Keratinocyte (primary cell): ENCODE data around the gene TENM4. TPM values are rescaled to one million over a fixed set of nuclear protein-coding genes. Genes with fewer than 3 reads are reported as not detected.

ENCODE experiments used
- DNase-seq: peaks from one replicate; pipeline ENCODE4 v3.0.0-alpha.2; 2011; ENCODE audit warnings: low read depth, missing footprints, low spot score
- FAIRE-seq: peaks from 2 replicates; lab custom pipeline; 2011; peaks lifted over from hg19 to GRCh38; lab: Jason Lieb, UNC
- H2AFZ ChIP-seq: 2 replicates; pipeline ENCODE4 v1.6.0; 2012; ENCODE audit warnings: low read length, control low read depth, inconsistent platforms; ENCODE audit not compliant: control insufficient read depth
- H3K27ac ChIP-seq: 2 replicates; pipeline ENCODE4 v1.5.1; 2011; ENCODE audit warnings: low read length; ENCODE audit not compliant: control insufficient read depth, insufficient read depth
- H3K27me3 ChIP-seq: 3 replicates; pipeline ENCODE4 v1.6.0; 2011; ENCODE audit warnings: low read length; ENCODE audit not compliant: control insufficient read depth, insufficient read depth; ENCODE audit errors: extremely low read depth
- H3K36me3 ChIP-seq, 2 experiments: 2 replicates in 1 of 2; 3 replicates in 1 of 2; pipeline ENCODE4 v1.5.1; 2011; ENCODE audit warnings: low read length in 2 of 2, mild to moderate bottlenecking in 1 of 2; ENCODE audit not compliant: control insufficient read depth in 2 of 2, insufficient read depth in 2 of 2; ENCODE audit errors: extremely low read depth in 1 of 2
- H3K4me1 ChIP-seq: 3 replicates; pipeline ENCODE4 v1.5.1; 2011; ENCODE audit warnings: low read length; ENCODE audit not compliant: control insufficient read depth, insufficient read depth; ENCODE audit errors: extremely low read depth
- H3K4me2 ChIP-seq: 3 replicates; pipeline ENCODE4 v1.6.0; 2011; ENCODE audit warnings: low read depth, low read length; ENCODE audit not compliant: control insufficient read depth, insufficient read depth; ENCODE audit errors: extremely low read depth
- H3K4me3 ChIP-seq, 3 experiments: fragments of 200-600 bp in 1 of 3; sonication (generic) in 1 of 3; 2 replicates in 2 of 3; 3 replicates in 1 of 3; pipeline ENCODE4 v1.5.1; 2011 to 2016; ENCODE audit warnings: low read length in 3 of 3, mild to moderate bottlenecking in 3 of 3, control low read depth in 2 of 3, inconsistent platforms in 1 of 3, low read depth in 1 of 3, mixed read lengths in 1 of 3, mixed run types in 1 of 3, moderate library complexity in 1 of 3; ENCODE audit not compliant: control insufficient read depth in 2 of 3, insufficient read depth in 2 of 3; ENCODE audit errors: extremely low read depth in 1 of 3
- H3K79me2 ChIP-seq: 2 replicates; pipeline ENCODE4 v1.6.0; 2012; ENCODE audit warnings: low read length; ENCODE audit not compliant: control insufficient read depth, insufficient read depth
- H3K9ac ChIP-seq: 3 replicates; pipeline ENCODE4 v1.6.0; 2011; ENCODE audit warnings: low read length; ENCODE audit not compliant: control insufficient read depth, insufficient read depth; ENCODE audit errors: extremely low read depth
- H3K9me1 ChIP-seq: 3 replicates; pipeline ENCODE4 v1.6.0; 2011; ENCODE audit warnings: low read length; ENCODE audit not compliant: control insufficient read depth, insufficient read depth; ENCODE audit errors: extremely low read depth
- H3K9me3 ChIP-seq: 2 replicates; pipeline ENCODE4 v1.5.1; 2012; ENCODE audit warnings: low read depth, low read length; ENCODE audit not compliant: control insufficient read depth
- H4K20me1 ChIP-seq: 3 replicates; pipeline ENCODE4 v1.6.0; 2011; ENCODE audit warnings: low read length; ENCODE audit not compliant: control insufficient read depth, insufficient read depth; ENCODE audit errors: extremely low read depth
- CTCF ChIP-seq, 3 experiments: IDR thresholded peaks in 1 of 3; conservative IDR thresholded peaks in 1 of 3; optimal IDR thresholded peaks in 1 of 3; 2 replicates in 2 of 3; 3 replicates in 1 of 3; pipeline versions ENCODE3 to v1.5.1; 2011; ENCODE audit warnings: low read length in 3 of 3, mild to moderate bottlenecking in 3 of 3, moderate library complexity in 2 of 3, control low read depth in 1 of 3, inconsistent platforms in 1 of 3; ENCODE audit not compliant: insufficient read depth in 2 of 3; ENCODE audit errors: extremely low read depth in 1 of 3
- EZH2 ChIP-seq: IDR thresholded peaks from one replicate; pipeline ENCODE4 v1.6.1; 2012; ENCODE audit warnings: inconsistent platforms, mild to moderate bottlenecking, low read length, moderate library complexity
- dilution Hi-C: fragments of 300-500 bp; cut with MboI; formaldehyde crosslinking; loops from one replicate; pipeline ENCODE4 v1.7.0; 2020; ENCODE audit warnings: low sequenced_read_pairs; ENCODE audit not compliant: extremely low pct_ligation_motif_present
- polyA plus RNA-seq, 5 experiments: library from polyadenylated mRNA; depleted of rRNA in 3 of 5; stranded (reverse) in 3 of 5; stranded (forward) in 1 of 5; unstranded in 1 of 5; fragments of >200 nt; gene quantifications; 1 replicate in 1 of 5; 2 replicates in 3 of 5; 3 replicates in 1 of 5; pipeline versions ENCODE4 v1.2.1 to v1.2.3, GENCODE V29; 2011 to 2012; ENCODE audit warnings: missing spikeins in 2 of 5, low read depth in 1 of 5, low replicate concordance in 1 of 5

TENM4 gene
- polyA plus RNA-seq, 1 donor (not counting 4 experiments of a cell fraction or from before 2014, with no cell fraction given) = 3.5 TPM

GRCh38 chr11:79294845-79295731 lies 145.7 kb downstream of the TENM4 start:
- Histone ChIP-seq H4K20me1 (no peaks in the 10 kb centered on the region), H3K27me3 (no peaks in the 10 kb centered on the region), H3K9ac (no peak overlapping the region), H3K9me1 (no peaks in the 10 kb centered on the region), H3K27ac (no peak overlapping the region), H3K36me3 (peaks cover 6 to 8% of the 10 kb centered on the region in 2 experiments), H2AFZ (no peak overlapping the region), H3K9me3 (no peaks in the 10 kb centered on the region), H3K4me2 (no peak overlapping the region), H3K79me2 (no peaks in the 10 kb centered on the region), H3K4me3 (no peak overlapping the region), H3K4me1 (no peaks in the 10 kb centered on the region)
- TF ChIP-seq EZH2 (no peak), CTCF (optimal IDR thresholded peaks at IDR 0.05 in 1 of 3, IDR thresholded peaks at IDR 0.05 in 1 of 3, conservative IDR thresholded peaks at IDR 0.05 in 1 of 3; ENCODE audit: extremely low read depth in 1 of 3, insufficient read depth in 2 of 3, low read length in 3 of 3) (no peak)
- FAIRE-seq = no peak
- dilution Hi-C loops = no loop called here
- DNase-seq = no peak

- Histone ChIP-seq H3K4me2 (no peak overlapping the region), H3K9me3 (no peaks in the 10 kb centered on the region), H3K79me2 (no peaks in the 10 kb centered on the region), H3K4me1 (no peaks in the 10 kb centered on the region), H3K9ac (no peak overlapping the region), H3K4me3 (no peak overlapping the region), H3K27me3 (no peaks in the 10 kb centered on the region), H3K36me3 (peaks cover 5 to 8% of the 10 kb centered on the region in 2 experiments), H4K20me1 (no peaks in the 10 kb centered on the region), H3K9me1 (no peaks in the 10 kb centered on the region), H3K27ac (no peak overlapping the region), H2AFZ (no peak overlapping the region)
- dilution Hi-C loops = no loop called here
- TF ChIP-seq EZH2 (no peak), CTCF (optimal IDR thresholded peaks at IDR 0.05 in 1 of 3, IDR thresholded peaks at IDR 0.05 in 1 of 3, conservative IDR thresholded peaks at IDR 0.05 in 1 of 3; ENCODE audit: extremely low read depth in 1 of 3, insufficient read depth in 2 of 3, low read length in 3 of 3) (no peak)
- FAIRE-seq = no peak
- DNase-seq = no peak
Measured at GRCh38 chr11:79291948-79292347, 148.9 kb downstream of the TENM4 start.
